ENCODE measurements around the gene HECTD1. TPM values are rescaled to one million over a fixed set of nuclear protein-coding genes. Genes with fewer than 3 reads are reported as not detected.
"Not testable (repeated sequence)": the region's sequence is repeated elsewhere in the genome, so short reads cannot be mapped to it uniquely, and the experiment has no call there.

The HECTD1 gene
- total RNA-seq, 1 donor from 2014 or later = 114 TPM

DNA sequence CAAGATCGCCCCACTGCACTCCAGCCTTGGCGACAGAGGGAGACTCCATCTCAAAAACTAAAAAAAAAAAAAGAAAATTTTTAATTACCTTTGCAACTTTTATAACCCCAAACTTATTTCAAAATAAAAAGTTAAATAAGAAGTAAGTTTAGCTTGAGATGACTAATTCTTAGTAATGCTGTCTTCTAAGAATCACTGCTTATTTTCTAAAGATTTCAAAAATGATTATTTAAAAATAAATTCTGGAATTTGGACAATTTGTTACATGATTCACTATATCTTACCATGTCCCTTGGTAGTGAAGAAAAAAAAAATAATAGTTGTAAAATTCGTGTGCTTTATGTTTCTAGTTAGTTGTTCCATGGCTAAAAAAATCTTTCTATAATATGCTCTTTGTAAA, 11.6 kb upstream of the HECTD1 start:
- H3K9me3 Mint-ChIP-seq = no peaks in the 10 kb centered on the region
- intact Hi-C loops (cut with micrococcal nuclease) = no loop called here
- no peaks in the 10 kb centered on the region for H3K4me1 Mint-ChIP-seq (ENCODE audit: low read depth)
- no peak overlapping the region for H3K27ac Mint-ChIP-seq
- no peak overlapping the region for H3K4me3 Mint-ChIP-seq (ENCODE audit: low read depth)
- H3K27me3 Mint-ChIP-seq (ENCODE audit: low read depth) = peaks cover 4% of the 10 kb centered on the region
- H3K36me3 Mint-ChIP-seq (ENCODE audit: low read depth) = no peaks in the 10 kb centered on the region
- no peak for DNase-seq (ENCODE audit: low spot score)

DNA sequence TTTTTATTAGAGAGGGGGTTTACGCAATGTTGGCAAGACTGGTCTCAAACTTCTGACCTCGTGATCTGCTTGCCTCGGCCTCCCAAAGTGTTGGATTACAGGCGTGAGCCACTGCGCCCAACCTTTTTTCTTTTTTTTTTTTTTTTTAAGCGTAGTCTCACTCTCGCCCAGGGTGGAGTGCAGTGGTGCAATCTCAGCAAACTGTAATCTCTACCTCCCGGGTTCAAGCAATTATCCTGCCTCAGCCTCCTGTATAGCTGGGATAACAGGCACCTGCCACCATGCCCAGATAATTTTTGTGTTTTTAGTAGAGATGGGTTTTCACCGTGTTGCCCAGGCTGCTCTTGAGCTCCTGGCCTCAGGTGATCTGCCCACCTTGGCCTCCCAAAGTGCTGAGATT, 8.8 kb upstream of the HECTD1 start:
- Mint-ChIP-seq H3K27ac (no peak overlapping the region), H3K4me1 (ENCODE audit: low read depth) (no peaks in the 10 kb centered on the region), H3K4me3 (ENCODE audit: low read depth) (no peak overlapping the region), H3K36me3 (ENCODE audit: low read depth) (no peaks in the 10 kb centered on the region), H3K9me3 (no peaks in the 10 kb centered on the region), H3K27me3 (ENCODE audit: low read depth) (no peaks in the 10 kb centered on the region)
- intact Hi-C loops (cut with micrococcal nuclease) = no loop called here
- no peak for DNase-seq (ENCODE audit: low spot score)

DNA sequence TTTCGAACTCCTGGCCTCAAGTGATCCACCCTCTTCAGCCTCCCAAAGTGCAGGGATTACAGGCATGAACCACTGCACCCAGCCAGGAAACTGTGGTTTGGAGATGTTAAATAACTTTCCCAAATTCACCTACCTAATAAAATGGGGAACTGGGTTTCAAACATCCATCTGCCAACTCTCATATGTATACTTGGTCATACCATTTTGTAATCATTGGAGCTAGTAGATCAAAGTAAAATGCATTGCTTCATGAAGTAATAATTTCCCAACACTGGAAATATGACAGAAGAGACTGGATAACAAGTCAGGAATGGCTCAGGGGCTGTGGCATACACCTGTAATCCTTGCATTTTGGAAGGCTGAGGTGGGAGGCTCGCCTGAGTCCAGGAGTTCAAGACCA, 5.3 kb upstream of the HECTD1 start:
- Mint-ChIP-seq H3K4me1 (ENCODE audit: low read depth) (peaks cover 14% of the 10 kb centered on the region), H3K36me3 (ENCODE audit: low read depth) (no peaks in the 10 kb centered on the region), H3K4me3 (ENCODE audit: low read depth) (no peak overlapping the region), H3K27me3 (ENCODE audit: low read depth) (peaks cover 2% of the 10 kb centered on the region), H3K9me3 (no peaks in the 10 kb centered on the region), H3K27ac (no peak overlapping the region)
- intact Hi-C loops (cut with micrococcal nuclease) = loop anchor here (5.0 kb wide), 1 partner anchor 144 kb away; no protein-coding TSS in a partner anchor
- no peak for DNase-seq (ENCODE audit: low spot score)

DNA sequence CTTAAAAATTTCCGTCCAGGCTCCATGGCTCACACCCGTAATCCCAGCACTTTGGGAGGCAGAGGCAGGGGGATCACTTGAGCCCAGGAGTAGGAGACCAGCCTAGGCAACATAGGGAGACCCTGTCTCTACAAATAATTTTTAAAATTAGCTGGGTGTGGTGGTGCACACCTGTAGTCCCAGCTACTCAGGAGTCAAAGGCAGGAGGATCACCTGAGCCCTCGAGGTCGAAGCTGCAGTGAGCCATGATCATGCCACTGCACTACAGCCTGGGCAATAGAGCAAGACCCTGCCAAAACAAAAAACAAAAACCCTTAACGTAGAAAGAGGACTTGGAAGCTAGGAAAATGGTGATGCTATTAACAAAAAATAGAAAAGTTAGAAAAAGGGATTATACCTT, 2.0 kb upstream of the HECTD1 start:
- Mint-ChIP-seq H3K9me3 (no peaks in the 10 kb centered on the region), H3K36me3 (ENCODE audit: low read depth) (peaks cover 11% of the 10 kb centered on the region), H3K27ac (no peak overlapping the region), H3K4me3 (ENCODE audit: low read depth) (no peak overlapping the region), H3K4me1 (ENCODE audit: low read depth) (peaks cover 27% of the 10 kb centered on the region), H3K27me3 (ENCODE audit: low read depth) (peaks cover 2% of the 10 kb centered on the region)
- no peak for DNase-seq (ENCODE audit: low spot score)
- intact Hi-C loops (cut with micrococcal nuclease) = loop anchor here (2.0 to 10.0 kb wide), 8 partner anchors 73 to 993 kb away; partner anchors contain the start of genes ARHGAP5, DTD2, G2E3 and NUBPL

DNA sequence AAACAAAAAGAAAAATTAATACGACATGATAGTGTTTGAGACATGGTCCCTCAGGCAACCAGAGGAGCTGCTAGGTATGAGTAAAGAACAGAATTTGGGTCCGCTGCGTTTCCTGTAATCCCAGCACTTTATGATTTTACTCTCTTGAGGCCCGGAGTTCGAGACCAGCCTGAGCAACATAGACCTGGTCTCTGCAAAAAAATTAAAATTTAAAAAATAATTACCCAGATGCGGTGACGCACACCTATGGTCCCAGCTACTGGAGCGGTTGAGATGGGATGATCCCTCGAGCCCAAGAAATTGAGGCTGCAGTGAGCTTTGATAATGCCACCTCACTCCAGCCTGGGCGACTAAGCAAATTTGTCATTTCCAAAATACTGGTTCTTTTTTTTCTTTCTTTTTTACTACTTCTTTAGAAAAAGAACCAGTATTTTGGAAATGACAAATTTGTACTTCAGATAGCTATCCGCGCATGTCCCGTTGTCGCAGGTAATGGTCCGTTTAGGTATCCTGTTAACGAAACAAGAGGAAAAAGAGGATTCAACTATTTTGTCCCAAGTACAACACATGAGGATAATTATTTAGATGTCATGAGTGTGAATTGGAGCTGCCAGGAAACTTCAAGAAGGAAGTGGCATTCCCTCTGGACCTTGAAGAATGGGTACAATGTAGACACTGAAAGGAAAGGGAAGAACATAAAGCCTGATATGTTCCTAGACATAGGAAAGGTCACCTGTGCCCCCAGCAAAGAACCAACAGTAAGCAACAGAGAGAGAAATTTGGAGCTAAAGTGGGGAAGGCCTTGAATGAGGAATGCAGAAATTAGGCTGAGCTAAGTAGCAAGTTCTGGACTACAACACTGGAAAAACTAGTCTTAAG, 1.2 kb upstream of the HECTD1 start:
- DNase-seq (ENCODE audit: low spot score) = no peak
- peaks cover 2% of the 10 kb centered on the region for H3K27me3 Mint-ChIP-seq (ENCODE audit: low read depth)
- no peaks in the 10 kb centered on the region for H3K9me3 Mint-ChIP-seq
- peaks cover 29% of the 10 kb centered on the region for H3K4me1 Mint-ChIP-seq (ENCODE audit: low read depth)
- peak overlapping the region; percentile 100 for H3K27ac Mint-ChIP-seq
- intact Hi-C loops (cut with micrococcal nuclease) = loop anchor here (1.0 to 10.0 kb wide), 8 partner anchors 74 to 994 kb away; partner anchors contain the start of genes ARHGAP5, DTD2, G2E3 and NUBPL
- H3K4me3 Mint-ChIP-seq (ENCODE audit: low read depth) = peak overlapping the region; percentile 86
- H3K36me3 Mint-ChIP-seq (ENCODE audit: low read depth) = peaks cover 18% of the 10 kb centered on the region

DNA sequence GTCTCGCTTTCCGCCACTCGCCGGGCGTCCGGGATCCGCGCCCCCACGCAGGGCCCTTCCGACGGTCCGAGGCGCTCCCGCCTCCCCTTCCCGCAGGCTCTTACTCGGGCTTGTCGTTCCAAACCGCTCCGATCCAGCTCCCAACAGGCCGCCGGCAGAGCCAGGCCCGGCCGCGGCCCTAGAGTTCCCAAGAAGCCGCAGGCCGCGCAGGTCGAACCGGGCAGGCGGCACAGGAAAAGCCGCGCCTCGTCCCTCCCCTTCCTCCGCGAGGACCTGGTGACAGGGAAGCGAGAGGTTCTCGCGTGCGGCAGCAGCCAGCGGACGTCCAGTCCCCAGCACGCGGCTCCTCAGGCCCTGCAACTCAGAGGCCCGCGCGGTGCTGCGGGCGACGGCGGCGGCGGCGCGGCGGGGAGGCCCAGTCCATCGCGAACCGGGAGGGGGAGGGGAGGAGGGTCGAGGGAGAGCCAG, 272 bp downstream of the HECTD1 start:
- peaks cover 2% of the 10 kb centered on the region for H3K27me3 Mint-ChIP-seq (ENCODE audit: low read depth)
- intact Hi-C loops (cut with micrococcal nuclease) = loop anchor here (1.0 to 10.0 kb wide), 7 partner anchors 81 to 995 kb away; partner anchors contain the start of genes ARHGAP5, G2E3, HEATR5A and RNU6-7

DNA sequence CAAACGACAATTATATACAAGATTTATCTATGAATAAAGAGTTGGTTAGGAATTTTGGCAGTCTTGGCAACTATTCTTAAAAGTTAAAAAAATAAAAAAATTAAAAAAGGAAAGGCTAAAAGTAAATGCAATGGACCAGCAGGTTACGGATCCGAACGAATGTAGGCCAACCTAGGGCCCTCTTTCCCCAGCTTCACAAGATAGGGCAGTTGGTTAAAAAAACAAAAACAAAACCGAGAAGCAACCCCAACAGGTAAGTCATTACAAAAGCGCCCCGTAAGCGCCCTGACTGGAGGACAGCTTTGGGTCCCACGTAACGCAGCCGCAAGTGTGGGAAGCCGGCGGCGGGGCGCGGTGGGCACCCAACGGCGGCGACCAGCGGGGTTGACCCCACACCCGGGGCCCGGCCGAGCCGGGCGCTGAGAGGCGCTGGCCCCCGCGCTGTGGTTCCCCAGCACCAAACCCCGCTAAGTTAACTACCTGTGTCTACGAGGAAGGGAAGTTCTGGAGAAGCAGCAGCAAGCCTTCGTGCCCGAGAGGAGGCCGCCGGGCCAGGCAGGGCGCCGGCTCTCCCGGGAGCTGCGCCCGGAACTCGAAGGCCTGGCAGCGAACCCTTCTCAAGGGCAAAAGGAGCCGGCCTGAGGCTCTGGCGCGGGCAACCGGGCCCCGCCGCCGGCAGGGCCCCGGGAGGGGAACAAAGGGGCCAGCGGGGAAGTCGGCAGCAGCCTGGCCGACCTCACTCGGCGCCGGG, 882 bp downstream of the HECTD1 start:
- Mint-ChIP-seq H3K36me3 (ENCODE audit: low read depth) (peaks cover 35% of the 10 kb centered on the region), H3K9me3 (no peaks in the 10 kb centered on the region), H3K4me3 (ENCODE audit: low read depth) (peak overlapping the region; percentile 84), H3K27me3 (ENCODE audit: low read depth) (peaks cover 2% of the 10 kb centered on the region), H3K4me1 (ENCODE audit: low read depth) (peaks cover 29% of the 10 kb centered on the region), H3K27ac (peak overlapping the region; percentile 73)
- intact Hi-C loops (cut with micrococcal nuclease) = loop anchor here (1.0 to 10.0 kb wide), 7 partner anchors 80 to 996 kb away; partner anchors contain the start of genes ARHGAP5, G2E3, HEATR5A and RNU6-7
- DNase-seq (ENCODE audit: low spot score) = peak; percentile 52

More for the DNA sequence above, 272 bp downstream of the HECTD1 start:
- Mint-ChIP-seq H3K9me3 (no peaks in the 10 kb centered on the region), H3K36me3 (ENCODE audit: low read depth) (peaks cover 32% of the 10 kb centered on the region), H3K4me1 (ENCODE audit: low read depth) (peaks cover 29% of the 10 kb centered on the region), H3K27ac (peak overlapping the region; percentile 94), H3K4me3 (ENCODE audit: low read depth) (peak overlapping the region; percentile 84)
- no peak for DNase-seq (ENCODE audit: low spot score)

DNA sequence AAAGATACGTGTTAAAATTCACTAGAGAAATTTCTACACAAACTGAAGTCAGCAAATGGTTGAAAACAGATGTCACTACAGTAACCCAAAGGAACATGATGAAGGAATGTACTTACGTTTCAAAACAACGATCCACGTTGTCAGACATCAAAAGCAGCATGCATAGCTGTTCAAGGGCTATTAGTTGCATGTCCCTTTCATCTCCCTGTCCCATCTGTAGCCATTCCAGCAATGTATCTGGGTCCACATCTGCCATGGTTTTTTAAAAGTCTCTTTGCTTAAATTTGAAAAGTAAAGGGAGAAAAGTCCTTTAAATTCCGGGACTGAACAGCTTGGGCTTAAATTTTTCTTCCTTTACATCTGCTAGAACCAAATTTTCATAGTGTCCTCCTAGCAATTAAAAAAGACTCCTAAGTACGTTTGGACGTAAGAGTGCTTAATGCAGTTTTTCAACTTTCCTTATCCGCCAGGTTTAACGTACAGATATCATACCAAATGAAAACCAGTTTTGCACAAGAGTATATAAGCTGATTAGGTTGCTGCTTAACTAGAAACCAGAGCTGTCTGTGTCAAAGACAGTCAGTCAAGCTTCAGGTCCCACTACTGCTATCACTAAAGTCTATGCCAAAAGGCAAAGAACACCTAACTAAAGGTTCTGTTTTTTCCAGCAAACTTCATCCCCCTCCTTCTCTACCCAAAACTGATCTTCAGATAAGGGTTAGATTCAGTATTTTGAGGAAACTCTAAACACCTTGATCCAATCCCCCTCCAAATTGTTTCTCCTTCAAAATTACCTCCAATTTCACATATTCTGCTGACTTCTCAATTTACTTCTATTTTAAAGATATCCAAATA, 1.7 kb downstream of the HECTD1 start:
- Mint-ChIP-seq H3K4me1 (ENCODE audit: low read depth) (peaks cover 31% of the 10 kb centered on the region), H3K36me3 (ENCODE audit: low read depth) (peaks cover 37% of the 10 kb centered on the region), H3K4me3 (ENCODE audit: low read depth) (peak overlapping the region; percentile 83), H3K9me3 (no peaks in the 10 kb centered on the region), H3K27ac (peak overlapping the region; percentile 44), H3K27me3 (ENCODE audit: low read depth) (peaks cover under 1% of the 10 kb centered on the region)
- intact Hi-C loops (cut with micrococcal nuclease) = loop anchor here (1.0 to 10.0 kb wide), 6 partner anchors 9 to 996 kb away; partner anchors contain the start of genes ARHGAP5, G2E3, RNU6-7 and RNU6-8
- no peak for DNase-seq (ENCODE audit: low spot score)

DNA sequence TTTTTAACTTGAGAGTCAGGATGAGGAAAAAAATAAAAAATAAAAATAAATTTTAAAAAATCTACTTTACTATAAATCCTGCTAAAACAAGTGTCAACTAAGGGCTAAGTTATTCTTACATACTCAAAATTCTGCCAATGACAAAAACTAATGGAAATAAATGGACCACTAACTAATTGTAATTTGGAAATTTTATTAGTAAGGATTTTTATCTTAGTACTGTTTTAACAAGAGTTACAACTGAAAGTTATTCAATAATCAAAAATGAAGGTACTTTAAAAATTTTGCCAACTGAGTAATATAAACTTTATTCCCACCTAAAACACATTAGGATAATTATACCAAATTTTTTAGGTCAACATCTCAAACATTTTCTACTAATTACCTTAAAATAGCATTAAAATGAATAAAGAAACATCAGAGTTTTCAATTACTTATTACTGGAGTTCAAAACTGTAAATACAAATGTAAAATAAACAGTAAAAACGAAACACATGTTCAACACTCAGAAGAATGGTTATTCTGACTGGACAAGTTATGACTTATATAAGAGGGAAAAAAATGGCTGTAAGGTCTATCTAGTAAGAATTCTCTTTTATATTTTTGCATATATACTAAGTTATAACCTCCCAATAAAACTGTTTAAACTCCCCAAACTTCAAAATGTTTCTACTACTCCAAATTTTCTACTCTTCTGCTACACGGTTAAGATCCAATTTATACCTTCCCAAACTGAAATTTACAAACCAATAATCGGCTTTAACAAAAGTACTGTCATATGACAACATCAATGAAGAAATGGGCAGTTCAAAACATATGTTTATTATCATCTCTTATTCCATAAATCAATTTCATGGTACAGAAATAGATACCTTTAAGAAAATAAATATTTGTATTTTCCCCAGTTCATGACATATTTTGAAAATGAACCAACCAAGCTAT, 2.7 kb downstream of the HECTD1 start:
- Mint-ChIP-seq H3K4me3 (ENCODE audit: low read depth) (peak overlapping the region; percentile 83), H3K27me3 (ENCODE audit: low read depth) (no peaks in the 10 kb centered on the region), H3K4me1 (ENCODE audit: low read depth) (peaks cover 37% of the 10 kb centered on the region), H3K9me3 (no peaks in the 10 kb centered on the region), H3K27ac (peak overlapping the region; percentile 36), H3K36me3 (ENCODE audit: low read depth) (peaks cover 44% of the 10 kb centered on the region)
- DNase-seq (ENCODE audit: low spot score) = no peak
- intact Hi-C loops (cut with micrococcal nuclease) = loop anchor here (1.0 to 10.0 kb wide), 4 partner anchors 8 to 997 kb away; partner anchors contain the start of genes ARHGAP5, G2E3, RNU6-7 and RNU6-8

DNA sequence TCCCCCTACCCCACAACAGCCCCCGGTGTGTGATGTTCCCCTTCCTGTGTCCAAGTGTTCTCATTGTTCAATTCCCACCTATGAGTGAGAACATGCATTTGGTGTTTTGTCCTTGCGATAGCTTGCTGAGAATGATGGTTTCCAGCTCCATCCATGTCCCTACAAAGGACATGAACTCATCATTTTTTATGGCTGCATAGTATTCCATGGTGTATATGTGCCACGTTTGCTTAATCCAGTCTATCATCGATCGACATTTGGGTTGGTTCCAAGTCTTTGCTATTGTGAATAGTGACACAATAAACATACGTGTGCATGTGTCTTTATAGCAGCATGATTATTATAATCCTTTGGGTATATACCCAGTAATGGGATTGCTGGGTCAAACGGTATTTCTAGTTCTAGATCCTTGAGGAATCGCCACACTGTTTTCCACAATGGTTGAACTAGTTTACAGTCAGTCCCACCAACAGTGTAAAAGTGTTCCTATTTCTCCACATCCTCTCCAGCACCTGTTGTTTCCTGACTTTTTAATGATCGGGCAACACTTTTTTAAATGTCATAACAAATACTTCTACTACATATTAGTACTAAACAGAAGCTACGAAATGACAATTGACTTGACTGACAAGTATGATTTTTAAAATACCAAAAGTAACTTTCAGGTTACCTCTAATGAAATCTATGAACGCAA, 3.5 kb downstream of the HECTD1 start:
- not testable (repeated sequence) for H3K9me3 Mint-ChIP-seq; H3K27ac Mint-ChIP-seq; H3K4me3 Mint-ChIP-seq (ENCODE audit: low read depth); H3K27me3 Mint-ChIP-seq (ENCODE audit: low read depth); DNase-seq (ENCODE audit: low spot score)
- peaks cover 36% of the 10 kb centered on the region for H3K4me1 Mint-ChIP-seq (ENCODE audit: low read depth)
- peaks cover 50% of the 10 kb centered on the region for H3K36me3 Mint-ChIP-seq (ENCODE audit: low read depth)
- intact Hi-C loops (cut with micrococcal nuclease) = loop anchor here (10.0 kb wide), 1 partner anchor 649 kb away; the partner anchor contains the start of gene G2E3

DNA sequence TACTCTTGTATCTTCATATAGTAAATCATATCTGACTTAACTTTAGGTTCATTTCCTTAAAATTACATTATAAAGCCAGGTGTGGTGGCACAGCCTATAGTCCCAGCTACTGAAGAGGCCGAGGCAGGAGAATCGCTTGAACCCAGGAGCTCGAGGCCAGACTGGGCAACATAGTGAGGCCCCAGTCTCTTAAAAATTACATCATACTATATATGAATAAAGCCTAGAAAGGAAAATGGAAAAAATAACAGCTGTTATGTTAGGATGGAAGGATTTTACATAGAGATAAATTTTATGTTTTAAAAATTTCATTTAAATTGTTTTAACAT, 4.2 kb downstream of the HECTD1 start:
- H3K36me3 Mint-ChIP-seq (ENCODE audit: low read depth) = peaks cover 55% of the 10 kb centered on the region
- intact Hi-C loops (cut with micrococcal nuclease) = loop anchor here (10.0 kb wide), 1 partner anchor 649 kb away; the partner anchor contains the start of gene G2E3
- no peaks in the 10 kb centered on the region for H3K27me3 Mint-ChIP-seq (ENCODE audit: low read depth)
- peaks cover 32% of the 10 kb centered on the region for H3K4me1 Mint-ChIP-seq (ENCODE audit: low read depth)
- no peak for DNase-seq (ENCODE audit: low spot score)
- no peaks in the 10 kb centered on the region for H3K9me3 Mint-ChIP-seq
- no peak overlapping the region for H3K27ac Mint-ChIP-seq
- no peak overlapping the region for H3K4me3 Mint-ChIP-seq (ENCODE audit: low read depth)
